HG03025 (cell line): ENCODE results near the gene MRPL55.
A peak's percentile ranks its signal among the peaks of the same experiment; 100 is the strongest.

Experiments used
- ATAC-seq: cut with Tn5 transposase; IDR thresholded peaks from one replicate; pipeline ENCODE4 v1.9.1; 2021; ENCODE audit warnings: mild to moderate bottlenecking, moderate library complexity; ENCODE audit not compliant: unreplicated experiment, low FRiP score

Gene MRPL55

GRCh38 chr1:228102791-228103620 lies 6.1 kb downstream of the MRPL55 start, which contains the start of gene C1orf35:
Gene C1orf35 (minus strand): TSS chr1:228103325. CDS start chr1:228103227, 98 bp downstream.
- peak; percentile 55 for ATAC-seq

- ATAC-seq, result peak; percentile 16
Observed at GRCh38 chr1:228101994-228102790, 6.9 kb downstream of the MRPL55 start.

- ATAC-seq, result no peak
Observed at GRCh38 chr1:228101614-228101993, 7.5 kb downstream of the MRPL55 start.

- no peak for ATAC-seq
Observed at GRCh38 chr1:228100822-228101613, 8.1 kb downstream of the MRPL55 start.

GRCh38 chr1:228099331-228099732 lies 9.8 kb downstream of the MRPL55 start:
- ATAC-seq, result no peak

GRCh38 chr1:228098323-228098931 lies 10.7 kb downstream of the MRPL55 start:
- ATAC-seq, result no peak

- no peak for ATAC-seq
Observed at GRCh38 chr1:228097333-228098081, 11.6 kb downstream of the MRPL55 start.

- ATAC-seq, result no peak
Observed at GRCh38 chr1:228096416-228097332, 12.4 kb downstream of the MRPL55 start.

GRCh38 chr1:228095938-228096337 lies 13.2 kb downstream of the MRPL55 start:
- ATAC-seq, result no peak

GRCh38 chr1:228095161-228095560 lies 13.9 kb downstream of the MRPL55 start:
- no peak for ATAC-seq

- ATAC-seq, result no peak
Observed at GRCh38 chr1:228094432-228095016, 14.6 kb downstream of the MRPL55 start.

- ATAC-seq, result no peak
Observed at GRCh38 chr1:228093050-228093906, 15.8 kb downstream of the MRPL55 start.

- no peak for ATAC-seq
Observed at GRCh38 chr1:228092342-228093049, 16.6 kb downstream of the MRPL55 start.

- ATAC-seq, result no peak
Observed at GRCh38 chr1:228091084-228091483, 18.0 kb downstream of the MRPL55 start.

- no peak for ATAC-seq
Observed at GRCh38 chr1:228090613-228091081, 18.5 kb downstream of the MRPL55 start.

GRCh38 chr1:228089519-228090380 lies 19.3 kb downstream of the MRPL55 start:
- ATAC-seq, result no peak
